Small intestine (tissue), 7 donors: Measurements from ENCODE around the gene SEC61G. TPM values are rescaled to one million over a fixed set of nuclear protein-coding genes. Genes with fewer than 3 reads are reported as not detected.
A peak's percentile ranks its signal among the peaks of the same experiment; 100 is the strongest.

ENCODE experiments used
- DNase-seq, 2 donors: peaks; one replicate each; pipeline versions ENCODE4 v3.0.0 to v3.0.0-alpha.2; 2013
- FAIRE-seq: peaks from 2 replicates; lab custom pipeline; 2012; peaks lifted over from hg19 to GRCh38; lab: Jason Lieb, UNC
- H3K27ac ChIP-seq, 3 donors: one replicate each; pipeline ENCODE4 v1.5.1; 2013; ENCODE audit warnings: low read length in 2 of 3, mild to moderate bottlenecking in 2 of 3, control low read depth in 1 of 3, inconsistent platforms in 1 of 3, low read depth in 1 of 3, moderate library complexity in 1 of 3
- H3K27me3 ChIP-seq, 3 donors: one replicate each; pipeline ENCODE4 v1.6.1; 2013; ENCODE audit warnings: low read length in 3 of 3, inconsistent platforms in 1 of 3; ENCODE audit not compliant: control insufficient read depth in 3 of 3, insufficient read depth in 3 of 3
- H3K36me3 ChIP-seq, 3 donors: one replicate each; pipeline ENCODE4 v1.6.1; 2013; ENCODE audit warnings: low read length in 3 of 3, inconsistent platforms in 1 of 3, low read depth in 1 of 3, mild to moderate bottlenecking in 1 of 3, moderate library complexity in 1 of 3; ENCODE audit not compliant: control insufficient read depth in 3 of 3, insufficient read depth in 2 of 3
- H3K4me1 ChIP-seq, 3 donors: one replicate each; pipeline ENCODE4 v1.6.1; 2013; ENCODE audit warnings: low read length in 2 of 3, inconsistent platforms in 1 of 3, low read depth in 1 of 3, mild to moderate bottlenecking in 1 of 3, moderate library complexity in 1 of 3; ENCODE audit not compliant: control insufficient read depth in 3 of 3, insufficient read depth in 2 of 3
- H3K4me3 ChIP-seq, 3 donors: one replicate each; pipeline ENCODE4 v1.5.1; 2013; ENCODE audit warnings: low read length in 3 of 3, control low read depth in 1 of 3, inconsistent platforms in 1 of 3, low read depth in 1 of 3, mild to moderate bottlenecking in 1 of 3, moderate library complexity in 1 of 3
- H3K9me3 ChIP-seq, 2 donors: one replicate each; pipeline ENCODE4 v1.6.1; 2013; ENCODE audit warnings: low read depth in 1 of 2, low read length in 1 of 2; ENCODE audit not compliant: control insufficient read depth in 2 of 2, insufficient read depth in 1 of 2
- WGBS, 3 donors: extraction: QIAGEN DNeasy Blood & Tissue Kit; methylation state at CpG; one replicate each; pipeline ENCODE4 v1.1.7; 2013; 5-methylcytosine and 5-hydroxymethylcytosine counted together
- polyA plus RNA-seq, 4 donors: library from polyadenylated mRNA; stranded (reverse) in 3 of 4; unstranded in 1 of 4; fragments of 200-250 nt in 3 of 4; fragments of 120-200 nt in 1 of 4; gene quantifications; one replicate each; pipeline versions ENCODE4 v1.2.1 to v1.2.3, GENCODE V29; 2013
- donor health status: healthy with polysubstance abuse.
- donor health status: control.
- donor health status: control.
- donor health status: Bipolar disorder and iron deficiency.
- donor health status: healthy.

The SEC61G gene
- polyA plus RNA-seq, 4 donors, result 197 to 506 (median 349) TPM

DNA sequence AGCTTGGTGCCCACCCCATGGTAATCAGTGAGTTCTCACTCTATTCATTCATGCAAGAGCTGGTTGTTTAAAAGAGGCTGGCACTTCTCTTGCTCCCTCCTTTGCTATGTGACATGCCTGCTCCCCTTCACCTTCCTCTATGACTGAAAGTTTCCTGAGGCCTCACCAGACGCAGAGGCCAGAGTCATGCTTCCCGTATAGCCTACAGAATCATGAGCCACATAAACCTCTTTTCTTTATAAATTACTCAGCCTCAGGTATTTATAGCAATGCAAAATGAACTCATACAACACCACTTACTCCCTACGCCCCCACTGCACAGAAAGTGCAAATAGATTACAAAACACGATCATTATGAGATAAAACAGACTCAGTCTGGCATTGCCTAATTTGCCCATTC is 39.0 kb downstream of the SEC61G start:
- WGBS, 3 donors, result 60 to 71% (median 65%) methylated on average over 4 of the region's 4 CpGs
- Histone ChIP-seq H3K4me3 (no peak overlapping the region), H3K36me3 (no peaks in the 10 kb centered on the region), H3K4me1 (no peaks in the 10 kb centered on the region), H3K27ac (no peak overlapping the region), H3K27me3 (no peaks in the 10 kb centered on the region), H3K9me3 (peaks cover 0 to 18% of the 10 kb centered on the region in 2 donors)
- DNase-seq, result no peak
- no peak for FAIRE-seq

DNA sequence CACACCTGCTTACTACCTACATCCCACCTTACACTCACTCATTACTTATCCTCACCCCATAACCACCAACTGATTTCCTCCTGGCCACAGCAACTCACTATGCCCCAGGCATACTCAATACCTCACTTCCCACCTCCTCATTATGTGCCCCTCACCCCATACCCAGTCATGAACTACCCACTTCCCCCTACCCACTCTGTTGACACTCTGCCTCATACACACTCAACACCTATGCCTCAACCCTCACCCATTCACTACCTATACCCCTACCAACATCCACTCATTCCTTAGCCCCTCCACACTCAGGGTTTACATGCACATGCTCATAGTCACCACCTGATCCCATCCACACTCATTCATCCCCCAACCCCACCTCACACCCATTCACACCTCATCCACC is 39.6 kb downstream of the SEC61G start:
- DNase-seq (no peak), FAIRE-seq (no peak)
- Histone ChIP-seq H3K9me3 (peaks cover 0 to 18% of the 10 kb centered on the region in 2 donors), H3K27me3 (no peaks in the 10 kb centered on the region), H3K36me3 (no peaks in the 10 kb centered on the region), H3K27ac (no peak overlapping the region), H3K4me1 (no peaks in the 10 kb centered on the region), H3K4me3 (no peak overlapping the region)

DNA sequence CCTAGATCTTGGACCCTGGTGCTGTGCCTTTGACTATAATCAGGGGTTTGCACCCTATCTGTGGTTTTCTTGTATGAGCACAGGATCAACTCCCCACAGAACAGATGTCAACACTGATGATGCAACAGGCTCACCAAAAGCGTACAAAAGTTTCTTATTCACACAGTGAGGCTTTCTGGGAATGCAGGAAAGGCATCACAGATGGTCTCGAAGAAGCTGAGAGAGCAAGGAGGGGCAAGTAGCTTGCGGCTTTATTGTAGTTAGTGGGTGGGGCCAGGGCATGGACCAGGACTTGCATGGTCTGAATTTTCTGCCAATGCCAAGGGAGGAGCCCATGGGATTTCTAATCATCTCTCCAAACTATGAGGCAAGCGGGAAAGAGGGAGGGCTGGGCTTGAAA is 46.2 kb downstream of the SEC61G start:
- DNase-seq (no peak), FAIRE-seq (no peak)
- peaks cover 0 to 25% of the 10 kb centered on the region in 2 donors for H3K9me3 ChIP-seq
- H3K4me3 ChIP-seq, result no peak overlapping the region
- no peaks in the 10 kb centered on the region for H3K27me3 ChIP-seq
- no peaks in the 10 kb centered on the region for H3K36me3 ChIP-seq
- H3K4me1 ChIP-seq, result no peaks in the 10 kb centered on the region
- no peak overlapping the region for H3K27ac ChIP-seq
- WGBS, 3 donors, result 82 to 88% (median 87%) methylated on average over 4 of the region's 4 CpGs

DNA sequence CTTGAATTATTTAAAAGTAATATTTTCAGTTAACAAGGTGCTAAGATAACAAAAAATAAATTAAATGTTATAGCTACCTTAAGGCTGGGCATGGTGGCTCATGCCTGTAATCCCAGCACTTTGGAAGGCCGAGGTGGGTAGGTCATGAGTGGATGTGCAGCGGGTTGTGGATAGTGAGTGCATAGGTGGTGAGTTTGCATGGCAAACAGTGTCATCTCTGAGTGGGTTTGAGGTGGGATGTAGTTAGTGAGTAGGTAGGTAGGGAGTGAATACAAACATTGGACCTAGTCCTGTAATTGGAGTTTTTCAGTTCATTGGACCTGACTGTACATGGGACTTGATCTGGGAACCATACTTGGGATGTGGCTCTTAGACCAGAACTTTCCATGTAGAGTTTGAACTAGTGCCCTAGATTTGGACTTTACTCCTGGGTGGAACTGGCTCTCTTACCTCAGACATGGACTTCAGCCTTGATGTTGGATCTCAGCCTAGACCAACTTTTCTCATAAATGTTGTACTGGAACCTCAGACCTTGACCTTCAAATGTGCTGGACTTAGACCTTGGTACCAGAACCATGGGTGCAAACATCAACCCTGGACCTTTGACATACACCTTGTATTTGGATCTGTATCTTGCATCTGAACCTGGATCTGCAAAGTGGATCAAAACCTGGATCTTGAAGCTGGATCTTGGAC is 47.0 kb downstream of the SEC61G start:
- 78 to 85% (median 79%) methylated on average over 2 of the region's 2 CpGs for WGBS, 3 donors
- Histone ChIP-seq H3K4me3 (no peak overlapping the region), H3K9me3 (peaks cover 0 to 18% of the 10 kb centered on the region in 2 donors), H3K4me1 (no peaks in the 10 kb centered on the region), H3K27ac (no peak overlapping the region), H3K27me3 (no peaks in the 10 kb centered on the region), H3K36me3 (no peaks in the 10 kb centered on the region)
- FAIRE-seq (no peak), DNase-seq (peak in 1 of 2 donors; percentile 2)

DNA sequence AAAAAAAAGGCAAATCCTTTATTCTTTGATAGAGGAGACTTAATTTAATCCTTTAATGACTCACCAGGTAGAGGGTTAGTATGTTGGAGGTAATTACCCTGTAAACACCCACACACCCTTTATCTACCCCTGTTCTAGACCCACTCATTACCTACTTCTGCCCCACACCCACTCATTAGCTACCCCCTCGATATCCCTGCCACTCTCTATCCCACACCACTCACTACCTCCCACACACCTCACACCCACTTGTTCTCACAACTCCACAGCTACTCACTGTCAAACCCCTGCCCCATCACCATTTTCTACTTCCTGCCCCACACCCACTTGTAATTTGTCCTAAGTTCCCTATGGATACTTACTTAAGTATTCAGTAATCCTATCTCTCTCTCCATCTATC is 49.7 kb downstream of the SEC61G start:
- WGBS, 3 donors, result 38 to 78% (median 74%) methylated on average over 1 of the region's 1 CpG

DNA sequence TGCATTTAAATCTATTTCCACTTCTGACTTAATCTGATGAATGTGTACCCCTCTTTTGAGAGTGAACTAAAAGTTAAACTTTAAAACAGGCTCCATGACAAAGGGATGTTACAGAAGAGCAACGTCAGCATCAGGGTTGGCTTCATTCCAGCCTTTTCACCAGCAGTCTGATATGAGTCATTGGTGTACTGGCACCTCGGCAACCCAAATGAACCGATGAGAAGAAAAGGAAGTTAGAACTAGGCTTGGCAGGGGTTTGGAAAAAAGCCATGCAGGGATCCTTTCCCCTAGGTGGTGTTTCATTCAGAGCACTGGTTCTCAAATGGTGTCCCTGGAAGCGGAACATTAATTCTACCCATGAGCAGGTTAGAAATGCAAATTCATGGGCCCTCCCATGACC is 53.6 kb downstream of the SEC61G start:
- Histone ChIP-seq H3K36me3 (no peaks in the 10 kb centered on the region), H3K4me3 (no peak overlapping the region), H3K27me3 (no peaks in the 10 kb centered on the region), H3K27ac (no peak overlapping the region), H3K4me1 (no peaks in the 10 kb centered on the region), H3K9me3 (peaks cover 0 to 6% of the 10 kb centered on the region in 2 donors)
- DNase-seq, result peak in 1 of 2 donors; percentile 3
- FAIRE-seq, result no peak
- 33 to 49% (median 42%) methylated on average over 4 of the region's 4 CpGs for WGBS, 3 donors

More for the DNA sequence above, 49.7 kb downstream of the SEC61G start:
- Histone ChIP-seq H3K9me3 (peaks cover 0 to 16% of the 10 kb centered on the region in 2 donors), H3K4me3 (no peak overlapping the region), H3K4me1 (no peaks in the 10 kb centered on the region), H3K36me3 (no peaks in the 10 kb centered on the region), H3K27me3 (no peaks in the 10 kb centered on the region), H3K27ac (no peak overlapping the region)
- no peak for DNase-seq
- FAIRE-seq, result no peak

DNA sequence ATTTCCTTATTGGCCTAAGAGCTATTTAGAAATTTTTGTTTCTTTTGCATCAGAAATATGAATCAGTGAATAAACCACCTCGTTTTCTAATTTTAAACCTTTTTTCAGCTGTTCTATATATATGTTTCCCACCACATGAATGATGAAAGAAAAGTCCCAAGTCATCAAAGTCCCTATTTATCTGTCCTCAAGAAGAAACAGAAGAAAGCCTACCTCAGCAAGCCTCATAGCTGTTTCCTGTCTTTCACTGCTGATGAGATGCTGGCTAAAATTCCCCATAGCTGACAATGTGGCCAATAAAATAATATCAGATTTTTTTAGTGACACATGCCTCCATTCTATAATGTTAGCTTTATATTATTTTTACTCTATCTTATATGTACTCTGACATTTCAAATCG is 54.2 kb downstream of the SEC61G start:
- WGBS, 3 donors, result 21 to 48% (median 32%) methylated on average over 2 of the region's 2 CpGs
- H3K27ac ChIP-seq, result no peak overlapping the region
- no peak for FAIRE-seq

More for the DNA sequence above, 54.2 kb downstream of the SEC61G start:
- Histone ChIP-seq H3K27me3 (no peaks in the 10 kb centered on the region), H3K4me3 (no peak overlapping the region), H3K36me3 (no peaks in the 10 kb centered on the region), H3K4me1 (no peaks in the 10 kb centered on the region), H3K9me3 (peaks cover 0 to 6% of the 10 kb centered on the region in 2 donors)
- no peak for DNase-seq
